Right atrium auricular region (tissue), 2 donors: Measurements from ENCODE around the gene MET. TPM values are rescaled to one million over a fixed set of nuclear protein-coding genes. Genes with fewer than 3 reads are reported as not detected.

Experiments used
- DNase-seq: peaks from one replicate; pipeline ENCODE4 v3.0.0-alpha.2; 2019; ENCODE audit warnings: low spot score
- H3K27ac ChIP-seq, 2 donors: fragments of 200-600 bp; sonication (generic); 1 replicate in 1 of 2; 2 replicates in 1 of 2; pipeline ENCODE4 v1.5.1; 2016 to 2019
- H3K27me3 ChIP-seq, 2 donors: fragments of 200-600 bp; sonication (generic); one replicate each; pipeline versions ENCODE4 v1.5.1 to v1.6.0; 2017 to 2019
- H3K36me3 ChIP-seq: fragments of 200-600 bp; sonication (generic); one replicate; pipeline ENCODE4 v1.5.1; 2016
- H3K4me1 ChIP-seq, 2 donors: fragments of 200-600 bp; sonication (generic); one replicate each; pipeline versions ENCODE4 v1.5.1 to v1.6.0; 2017 to 2019
- H3K4me3 ChIP-seq, 2 donors: fragments of 200-600 bp; sonication (generic); 1 replicate in 1 of 2; 2 replicates in 1 of 2; pipeline ENCODE4 v1.5.1; 2017 to 2019; ENCODE audit warnings: mild to moderate bottlenecking in 1 of 2, moderate library complexity in 1 of 2
- H3K9me3 ChIP-seq, 2 donors: fragments of 200-600 bp; sonication (generic); one replicate each; pipeline ENCODE4 v1.5.1; 2019
- total RNA-seq, 2 donors: library from RNA; depleted of rRNA; stranded (reverse); fragments of >200 nt; gene quantifications; one replicate each; pipeline ENCODE4 v1.1.0, GENCODE V29; 2016
- TF ChIP-seq, protein P1 (sequence below), 2 donors: fragments of 200-600 bp; sonication (generic); IDR thresholded peaks; one replicate each; pipeline ENCODE4 v1.5.1; 2019; ENCODE audit warnings: antibody characterized with exemption in 2 of 2

The MET gene
- total RNA-seq, 2 donors from 2014 or later, result 16.1 to 17.5 TPM

DNA sequence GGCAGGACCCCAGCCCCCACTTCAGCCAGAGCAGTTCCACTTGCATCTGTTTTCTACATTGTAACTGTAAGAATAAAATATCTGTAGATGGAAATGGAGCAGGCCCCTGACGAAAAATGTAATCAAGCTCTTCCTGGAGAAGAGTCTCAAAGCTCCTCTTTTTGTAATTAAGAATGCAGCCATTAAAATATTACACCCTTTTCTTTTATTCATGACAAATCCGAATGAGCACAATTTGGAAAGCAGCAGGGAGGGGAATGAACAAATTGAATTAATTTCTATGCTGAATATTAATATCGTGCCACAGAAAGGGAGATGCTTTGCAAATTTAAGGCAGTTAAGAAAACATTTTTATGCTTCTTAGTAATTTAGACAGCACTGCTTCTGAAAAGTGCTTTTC is 165.6 kb downstream of the MET start:
- no peak overlapping the region for H3K27ac ChIP-seq
- TF ChIP-seq, protein P1, sequence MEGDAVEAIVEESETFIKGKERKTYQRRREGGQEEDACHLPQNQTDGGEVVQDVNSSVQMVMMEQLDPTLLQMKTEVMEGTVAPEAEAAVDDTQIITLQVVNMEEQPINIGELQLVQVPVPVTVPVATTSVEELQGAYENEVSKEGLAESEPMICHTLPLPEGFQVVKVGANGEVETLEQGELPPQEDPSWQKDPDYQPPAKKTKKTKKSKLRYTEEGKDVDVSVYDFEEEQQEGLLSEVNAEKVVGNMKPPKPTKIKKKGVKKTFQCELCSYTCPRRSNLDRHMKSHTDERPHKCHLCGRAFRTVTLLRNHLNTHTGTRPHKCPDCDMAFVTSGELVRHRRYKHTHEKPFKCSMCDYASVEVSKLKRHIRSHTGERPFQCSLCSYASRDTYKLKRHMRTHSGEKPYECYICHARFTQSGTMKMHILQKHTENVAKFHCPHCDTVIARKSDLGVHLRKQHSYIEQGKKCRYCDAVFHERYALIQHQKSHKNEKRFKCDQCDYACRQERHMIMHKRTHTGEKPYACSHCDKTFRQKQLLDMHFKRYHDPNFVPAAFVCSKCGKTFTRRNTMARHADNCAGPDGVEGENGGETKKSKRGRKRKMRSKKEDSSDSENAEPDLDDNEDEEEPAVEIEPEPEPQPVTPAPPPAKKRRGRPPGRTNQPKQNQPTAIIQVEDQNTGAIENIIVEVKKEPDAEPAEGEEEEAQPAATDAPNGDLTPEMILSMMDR (IDR thresholded peaks at IDR 0.05), result no peak
- H3K36me3 ChIP-seq, result no peaks in the 10 kb centered on the region
- no peaks in the 10 kb centered on the region for H3K9me3 ChIP-seq
- no peak overlapping the region for H3K4me3 ChIP-seq
- DNase-seq, result no peak
- H3K27me3 ChIP-seq, result no peaks in the 10 kb centered on the region
- peaks cover 0 to 11% of the 10 kb centered on the region in 2 donors for H3K4me1 ChIP-seq

DNA sequence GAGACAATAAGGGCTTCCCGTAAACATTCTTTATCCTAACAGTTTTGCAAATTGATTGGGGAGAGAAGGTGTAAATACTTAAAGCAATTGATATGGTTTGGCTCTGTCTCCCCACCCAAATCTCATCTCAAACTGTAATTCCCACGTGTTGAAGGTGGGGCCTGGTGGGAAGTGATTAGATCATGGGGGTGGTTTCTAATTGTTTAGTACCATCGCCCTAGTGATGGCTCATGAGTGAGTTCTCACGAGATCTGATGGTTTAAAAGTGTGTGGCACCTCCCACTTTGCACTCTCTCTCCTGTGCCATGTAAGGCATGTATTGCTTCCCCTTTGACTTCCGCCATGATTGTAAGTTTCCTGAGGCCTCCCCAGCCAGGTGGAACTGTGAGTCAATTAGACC is 168.3 kb downstream of the MET start:
- no peak overlapping the region for H3K27ac ChIP-seq
- TF ChIP-seq, protein P1 (IDR thresholded peaks at IDR 0.05), result no peak
- peaks cover 0 to 3% of the 10 kb centered on the region in 2 donors for H3K4me1 ChIP-seq
- H3K4me3 ChIP-seq, result no peak overlapping the region
- DNase-seq, result no peak
- H3K36me3 ChIP-seq, result no peaks in the 10 kb centered on the region
- H3K9me3 ChIP-seq, result no peaks in the 10 kb centered on the region
- no peaks in the 10 kb centered on the region for H3K27me3 ChIP-seq

DNA sequence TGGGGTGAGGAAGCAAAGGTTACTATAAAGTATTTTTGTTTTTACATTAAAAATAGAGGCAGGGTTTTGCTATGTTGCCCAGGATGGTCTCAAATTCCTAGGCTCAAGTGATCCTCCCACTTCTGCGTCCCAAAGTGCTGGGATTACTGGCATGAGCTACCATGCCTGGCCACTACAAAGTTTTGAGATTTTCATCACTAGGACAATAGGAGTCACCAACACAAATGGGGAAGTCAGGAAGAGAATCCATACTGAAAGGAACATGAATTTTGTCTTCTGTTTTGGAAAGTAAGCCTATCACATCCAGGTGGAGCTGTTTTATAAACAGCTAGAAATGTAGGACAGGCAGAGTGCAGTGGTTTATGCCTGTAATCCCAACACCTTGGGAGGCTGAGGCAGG is 170.4 kb downstream of the MET start:
- Histone ChIP-seq H3K27me3 (no peaks in the 10 kb centered on the region), H3K27ac (no peak overlapping the region), H3K36me3 (no peaks in the 10 kb centered on the region), H3K9me3 (no peaks in the 10 kb centered on the region), H3K4me1 (no peaks in the 10 kb centered on the region), H3K4me3 (no peak overlapping the region)
- TF ChIP-seq, protein P1 (IDR thresholded peaks at IDR 0.05), result no peak
- DNase-seq, result no peak

DNA sequence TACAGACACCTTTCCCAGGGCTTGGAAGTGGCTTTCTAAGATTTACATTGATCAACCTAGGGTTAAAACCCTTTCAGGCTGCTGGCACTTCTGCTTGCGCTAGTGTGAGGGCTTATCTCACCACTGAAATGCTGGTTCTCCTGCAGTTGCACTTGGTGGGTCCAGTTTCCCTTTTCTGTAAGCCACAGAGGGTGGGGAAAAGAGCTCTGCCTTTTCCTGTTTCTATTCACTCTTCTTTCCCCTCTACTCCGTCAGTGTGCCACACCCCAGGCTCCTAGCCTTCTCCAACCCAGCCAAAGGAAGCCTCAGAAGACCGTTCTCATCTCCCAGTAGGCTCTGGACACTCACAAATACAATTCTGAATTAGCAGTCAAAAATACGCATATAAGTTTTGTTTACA is 171.4 kb downstream of the MET start:
- H3K4me1 ChIP-seq, result no peaks in the 10 kb centered on the region
- H3K27me3 ChIP-seq, result no peaks in the 10 kb centered on the region
- TF ChIP-seq, protein P1 (IDR thresholded peaks at IDR 0.05), result no peak
- H3K36me3 ChIP-seq, result no peaks in the 10 kb centered on the region
- H3K27ac ChIP-seq, result no peak overlapping the region
- no peaks in the 10 kb centered on the region for H3K9me3 ChIP-seq
- H3K4me3 ChIP-seq, result no peak overlapping the region
- no peak for DNase-seq

Other genes with a start within 250 kb of the MET start
- 100 to 1,000 TPM; 180 to 278 TPM for gene CAV2, start 172.5 kb upstream of the MET start, total RNA-seq
- 100 to 1,000 TPM; 396 to 398 TPM for gene CAV1, start 147.2 kb upstream of the MET start, total RNA-seq
- 100 to 1,000 TPM; 127 to 148 TPM for gene CAPZA2, start 190.4 kb downstream of the MET start, total RNA-seq